ENCODE data around the gene SLAMF1.

- no peak for TF ChIP-seq EZH2 (IDR thresholded peaks at IDR 0.05; ENCODE audit: borderline replicate concordance, low read depth, low read length, poor library complexity, severe bottlenecking)
- no peak for TF ChIP-seq CTCF (conservative IDR thresholded peaks at IDR 0.05; ENCODE audit: low read depth, low read length)
These were observed 68.2 kb downstream of the SLAMF1 start for GRCh38 chr1:160578525-160579191.

Measured in A673 (cell line).